HTERT RPE-1 (cell line): ENCODE results near the gene PLEKHN1.

Experiments
- in situ Hi-C: fragments of 300-500 bp; cut with MboI; formaldehyde crosslinking; loops from 4 replicates; pipeline ENCODE4 v1.14.3; 2020; ENCODE audit warnings: low sequenced_read_pairs

Gene PLEKHN1, protein sequence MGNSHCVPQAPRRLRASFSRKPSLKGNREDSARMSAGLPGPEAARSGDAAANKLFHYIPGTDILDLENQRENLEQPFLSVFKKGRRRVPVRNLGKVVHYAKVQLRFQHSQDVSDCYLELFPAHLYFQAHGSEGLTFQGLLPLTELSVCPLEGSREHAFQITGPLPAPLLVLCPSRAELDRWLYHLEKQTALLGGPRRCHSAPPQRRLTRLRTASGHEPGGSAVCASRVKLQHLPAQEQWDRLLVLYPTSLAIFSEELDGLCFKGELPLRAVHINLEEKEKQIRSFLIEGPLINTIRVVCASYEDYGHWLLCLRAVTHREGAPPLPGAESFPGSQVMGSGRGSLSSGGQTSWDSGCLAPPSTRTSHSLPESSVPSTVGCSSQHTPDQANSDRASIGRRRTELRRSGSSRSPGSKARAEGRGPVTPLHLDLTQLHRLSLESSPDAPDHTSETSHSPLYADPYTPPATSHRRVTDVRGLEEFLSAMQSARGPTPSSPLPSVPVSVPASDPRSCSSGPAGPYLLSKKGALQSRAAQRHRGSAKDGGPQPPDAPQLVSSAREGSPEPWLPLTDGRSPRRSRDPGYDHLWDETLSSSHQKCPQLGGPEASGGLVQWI

GRCh38 chr1:966135-966703, at the start of gene PLEKHN1:
Gene PLEKHN1 (plus strand): TSS chr1:966482. CDS start chr1:966532, 50 bp downstream.
- in situ Hi-C loops: no loop called here

GRCh38 chr1:917076-917459, 49.2 kb upstream of the PLEKHN1 start:
- in situ Hi-C loops: no loop called here

DNA sequence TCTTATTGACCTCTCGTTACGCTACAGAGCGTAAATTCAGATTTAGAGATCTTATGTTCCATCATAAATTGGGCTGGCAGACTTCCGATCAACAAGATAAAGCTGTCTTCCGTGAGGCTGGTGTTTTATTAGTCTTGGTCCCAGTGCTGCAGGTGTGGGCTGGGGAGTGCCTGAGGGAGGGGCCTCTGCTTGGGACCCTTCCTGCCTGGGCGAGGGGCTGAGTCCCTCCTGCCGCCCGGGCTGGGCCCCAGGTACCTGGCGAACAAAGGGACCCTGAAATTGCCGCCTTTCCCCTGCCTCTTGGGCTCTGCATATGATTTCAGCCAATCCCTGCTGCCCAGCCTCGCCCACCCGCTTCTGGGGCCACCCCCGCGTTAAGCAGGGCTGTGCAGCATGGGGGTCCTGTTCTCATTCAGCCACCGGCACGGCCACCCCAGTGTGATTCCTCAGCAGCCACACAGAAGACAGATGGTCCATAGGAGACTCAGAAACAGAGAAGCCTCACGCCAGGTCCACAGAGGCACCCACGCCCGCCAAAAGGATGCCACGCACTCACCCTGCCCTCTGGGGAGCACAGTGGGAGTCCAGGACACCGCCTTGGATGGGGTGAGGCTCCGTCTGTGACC, 48.7 kb upstream of the PLEKHN1 start:
- in situ Hi-C loops: no loop called here

- in situ Hi-C loops: no loop called here
Observed at GRCh38 chr1:918353-918752, 47.9 kb upstream of the PLEKHN1 start.

DNA sequence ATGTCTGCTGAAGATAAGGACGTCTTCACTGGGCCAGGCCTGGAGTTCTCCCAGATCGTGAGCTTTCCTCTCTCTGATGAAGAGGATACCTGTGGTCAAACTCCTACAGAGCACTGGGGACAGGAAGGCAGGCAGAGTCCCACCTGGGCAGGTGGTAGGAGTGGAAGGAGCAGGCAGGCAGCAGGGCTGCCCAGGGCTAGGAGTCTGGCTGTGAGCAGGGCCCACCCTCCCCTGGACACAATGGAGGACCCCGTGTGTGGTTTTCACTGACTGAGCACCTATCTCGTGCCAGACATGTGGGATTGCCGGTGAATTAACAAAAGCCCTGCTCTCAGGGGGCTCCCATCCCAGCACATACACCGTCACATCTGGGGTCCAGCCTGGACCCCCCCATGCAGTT, 47.4 kb upstream of the PLEKHN1 start:
- in situ Hi-C loops: no loop called here

DNA sequence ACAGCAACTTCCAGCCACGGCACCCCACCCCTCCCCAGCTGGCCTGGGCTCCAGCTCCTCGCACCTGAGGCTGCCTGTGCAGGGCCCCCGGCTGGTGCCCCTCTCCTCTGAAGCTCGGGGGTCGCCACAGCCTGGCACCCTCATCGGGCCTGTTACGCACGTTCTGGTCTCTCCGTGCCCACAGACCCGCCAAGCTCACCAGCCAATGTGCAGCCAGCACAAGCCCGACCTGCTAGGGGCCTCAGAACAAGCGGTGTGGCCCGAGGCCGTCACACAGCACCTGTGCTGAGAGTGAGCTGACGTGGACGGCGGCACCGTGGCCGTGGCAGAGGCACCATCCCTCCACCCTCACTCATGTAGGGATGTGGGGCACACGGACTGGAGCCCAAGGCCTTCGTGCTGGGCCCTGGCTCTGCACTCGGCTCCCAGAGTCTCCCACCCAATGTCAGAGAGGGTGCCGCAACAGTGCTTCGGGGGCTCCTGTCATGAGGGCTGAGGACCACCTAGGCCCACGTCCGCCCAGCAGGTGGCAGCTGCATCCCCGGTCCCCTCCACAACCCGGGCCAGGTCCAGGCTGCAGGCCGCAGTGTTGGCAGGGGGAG, 46.9 kb upstream of the PLEKHN1 start:
- in situ Hi-C loops: no loop called here

GRCh38 chr1:920010-920409, 46.3 kb upstream of the PLEKHN1 start:
- in situ Hi-C loops: no loop called here

- in situ Hi-C loops: no loop called here
Observed at GRCh38 chr1:920521-920920, 45.8 kb upstream of the PLEKHN1 start.

- in situ Hi-C loops: no loop called here
Observed at GRCh38 chr1:921011-921837, 45.1 kb upstream of the PLEKHN1 start.

- in situ Hi-C loops: no loop called here
Observed at GRCh38 chr1:923131-923990, 42.9 kb upstream of the PLEKHN1 start, which contains the start of gene SAMD11. Gene SAMD11 (plus strand): TSS chr1:923923. CDS start chr1:924432, 509 bp downstream.

DNA sequence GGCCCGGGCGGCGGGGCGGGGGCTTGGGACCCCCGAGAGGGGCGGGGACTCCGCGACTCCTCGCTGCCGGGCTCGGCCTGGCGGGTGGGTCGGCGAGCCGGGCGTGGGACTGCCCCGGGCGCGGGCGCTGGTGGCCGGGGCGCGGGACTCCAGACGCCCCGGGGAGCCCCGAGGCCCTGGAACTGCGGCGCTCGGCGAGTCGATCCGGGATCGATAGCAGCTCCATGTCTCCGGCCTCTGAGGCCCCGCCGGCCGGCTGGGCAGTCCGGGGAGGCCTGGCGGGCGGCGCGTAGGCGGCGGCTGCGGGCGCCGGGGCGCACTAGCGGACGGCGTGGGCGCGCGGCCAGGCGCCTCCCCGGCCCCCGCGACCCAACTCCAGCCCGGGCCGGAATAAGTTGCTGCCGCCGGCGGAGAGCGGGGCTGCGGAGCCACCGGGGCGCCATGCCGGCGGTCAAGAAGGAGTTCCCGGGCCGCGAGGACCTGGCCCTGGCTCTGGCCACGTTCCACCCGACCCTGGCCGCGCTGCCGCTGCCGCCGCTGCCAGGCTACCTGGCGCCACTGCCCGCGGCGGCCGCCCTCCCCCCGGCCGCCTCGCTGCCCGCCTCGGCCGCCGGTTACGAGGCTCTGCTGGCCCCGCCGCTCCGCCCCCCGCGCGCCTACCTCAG, 42.2 kb upstream of the PLEKHN1 start:
- in situ Hi-C loops: no loop called here

DNA sequence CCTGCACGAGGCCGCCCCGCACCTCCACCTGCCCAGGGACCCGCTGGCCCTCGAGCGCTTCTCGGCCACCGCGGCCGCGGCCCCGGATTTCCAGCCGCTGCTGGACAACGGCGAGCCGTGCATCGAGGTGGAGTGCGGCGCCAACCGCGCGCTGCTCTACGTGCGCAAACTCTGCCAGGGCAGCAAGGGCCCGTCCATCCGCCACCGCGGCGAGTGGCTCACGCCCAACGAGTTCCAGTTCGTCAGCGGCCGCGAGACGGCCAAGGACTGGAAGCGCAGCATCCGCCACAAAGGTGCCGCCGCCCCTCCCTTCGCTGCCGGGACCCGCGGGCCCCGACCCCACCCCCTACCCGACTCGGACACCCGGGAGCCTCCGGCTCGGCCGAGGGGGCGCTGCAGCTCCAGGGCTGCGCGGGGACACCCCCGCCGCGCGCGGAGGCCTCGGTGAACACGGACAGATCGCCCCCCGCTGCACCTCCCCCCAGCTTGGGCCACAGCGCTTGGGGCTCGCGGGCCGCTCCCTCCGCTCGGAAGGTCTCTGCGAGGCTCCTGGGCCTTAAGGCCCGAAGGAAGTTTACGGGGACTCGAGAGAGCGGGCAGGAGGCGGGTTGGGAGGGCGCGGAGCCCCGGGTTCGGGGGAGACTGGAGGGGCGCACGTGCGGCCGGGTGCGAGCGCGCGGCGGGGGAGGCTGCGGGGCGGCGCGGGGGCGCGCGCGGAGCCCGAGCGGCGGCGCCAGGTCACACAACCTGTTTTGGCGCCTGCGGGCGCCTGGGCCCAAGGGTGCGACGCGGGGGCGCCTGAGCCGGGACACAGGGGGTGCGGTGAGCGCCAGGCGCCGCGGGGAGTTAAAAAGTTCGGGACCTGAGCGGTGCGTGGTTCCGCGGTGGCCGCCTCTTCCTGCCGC, 41.4 kb upstream of the PLEKHN1 start:
- in situ Hi-C loops: no loop called here

DNA sequence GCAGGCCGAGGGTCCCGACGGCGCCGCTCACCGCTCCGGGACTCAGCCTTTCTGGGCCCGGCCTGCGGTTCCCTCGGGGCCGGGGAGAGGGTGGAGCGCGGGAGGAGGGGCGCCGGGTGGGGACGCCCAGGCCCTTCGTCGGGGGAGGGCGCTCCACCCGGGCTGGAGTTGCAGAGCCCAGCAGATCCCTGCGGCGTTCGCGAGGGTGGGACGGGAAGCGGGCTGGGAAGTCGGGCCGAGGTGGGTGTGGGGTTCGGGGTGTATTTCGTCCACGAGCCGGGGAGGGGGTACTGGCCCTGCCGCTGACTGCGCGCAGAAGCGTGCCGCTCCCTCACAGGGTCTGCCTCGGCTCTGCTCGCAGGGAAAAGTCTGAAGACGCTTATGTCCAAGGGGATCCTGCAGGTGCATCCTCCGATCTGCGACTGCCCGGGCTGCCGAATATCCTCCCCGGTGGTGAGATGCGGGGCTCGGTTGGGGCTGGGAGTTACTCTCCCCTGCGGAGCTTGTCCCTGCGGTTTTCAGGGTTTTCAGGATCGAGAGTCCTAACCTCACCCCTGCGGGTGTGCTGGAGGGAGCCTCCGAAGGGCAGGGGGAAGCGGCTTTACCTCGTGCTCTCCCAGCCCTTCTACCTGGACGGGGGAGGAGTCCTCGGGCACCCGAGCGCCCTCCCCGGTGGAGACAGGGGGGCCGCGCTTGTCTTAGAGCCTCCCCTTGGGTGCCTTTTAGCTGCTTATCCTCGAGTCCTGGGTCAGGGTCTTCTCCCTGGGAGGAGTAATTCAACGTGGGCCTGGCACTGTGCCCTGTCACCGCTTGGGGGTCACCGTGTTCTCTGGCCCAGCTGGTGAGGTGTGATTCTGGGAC, 40.5 kb upstream of the PLEKHN1 start:
- in situ Hi-C loops: no loop called here

GRCh38 chr1:927234-927633, 39.0 kb upstream of the PLEKHN1 start:
- in situ Hi-C loops: no loop called here

- in situ Hi-C loops: no loop called here
Observed at GRCh38 chr1:927748-928147, 38.5 kb upstream of the PLEKHN1 start.

DNA sequence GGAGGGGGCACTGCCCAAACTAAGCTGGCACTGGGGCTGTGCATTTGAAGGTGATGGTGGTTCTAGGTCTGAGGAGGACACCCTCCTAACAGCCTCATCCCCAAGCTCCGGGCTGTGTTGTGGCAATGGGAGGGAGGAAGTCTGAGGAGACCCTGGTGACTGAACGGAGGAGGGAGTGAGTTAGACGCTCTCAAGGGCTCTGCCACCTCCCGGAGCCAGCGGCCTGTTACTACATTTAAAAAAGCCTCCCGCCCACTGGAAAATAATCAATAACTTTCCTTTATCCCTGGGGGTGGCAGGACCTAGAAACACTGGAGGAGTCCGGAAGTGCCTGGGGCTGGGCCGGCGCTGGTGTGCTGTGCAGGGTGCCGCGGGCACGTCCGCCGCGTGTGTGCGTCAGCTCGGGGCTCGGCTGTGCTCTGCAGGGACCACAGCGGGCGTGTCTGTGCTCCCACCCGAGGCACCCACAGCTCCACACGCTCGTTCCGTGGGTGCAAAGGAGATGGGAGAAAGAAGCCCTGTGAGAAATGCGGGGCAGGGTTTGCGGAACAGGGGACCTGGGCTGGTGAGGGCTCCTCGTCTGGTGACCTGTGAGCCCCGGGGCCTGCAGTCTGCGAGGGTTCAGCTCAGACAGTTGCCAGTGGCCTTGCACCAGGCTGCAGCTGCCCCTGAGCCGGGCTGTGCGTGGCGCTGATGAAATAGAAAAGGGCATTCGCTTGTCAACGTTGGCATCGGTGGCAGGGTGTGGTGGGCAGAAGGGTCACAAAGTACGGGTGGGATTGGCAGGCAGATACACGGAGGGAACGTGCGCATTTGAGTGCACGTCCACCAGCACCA, 37.2 kb upstream of the PLEKHN1 start:
- in situ Hi-C loops: no loop called here
